Germinal center (tissue), 1 donor: Measurements from ENCODE around the gene HYDIN.

Source experiments
- DNase-seq: peaks from one replicate; pipeline ENCODE4 v3.0.0; 2012; ENCODE audit warnings: mixed read lengths, low spot score

HYDIN gene

GRCh38 chr16:71230122-71230845 is at the start of gene HYDIN:
Gene HYDIN (minus strand): TSS chr16:71230722. CDS start chr16:71186895, 43,827 bp downstream.
- DNase-seq, result no peak

- DNase-seq, result no peak
Measured at GRCh38 chr16:71276589-71277334, 46.2 kb upstream of the HYDIN start.

DNA sequence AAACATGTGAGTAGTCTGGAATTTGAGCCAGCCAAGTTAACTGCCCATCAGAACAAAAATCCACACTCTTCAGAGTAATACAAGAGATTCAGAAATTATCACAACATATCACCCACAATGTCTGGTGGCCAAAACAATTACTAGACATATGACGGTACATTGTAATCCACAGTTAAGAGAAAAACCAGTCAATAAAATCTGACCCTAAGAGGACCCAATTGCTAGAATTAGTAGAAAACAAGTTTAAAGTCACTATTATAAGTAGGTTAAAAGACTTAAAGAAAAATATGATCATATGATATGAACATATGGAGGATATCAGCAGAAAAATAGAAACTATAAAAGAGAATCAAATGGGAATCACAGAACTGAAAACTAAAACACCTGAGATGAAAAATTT is 42.9 kb upstream of the HYDIN start:
- DNase-seq, result no peak

GRCh38 chr16:71264299-71264698 is 33.8 kb upstream of the HYDIN start:
- no peak for DNase-seq

GRCh38 chr16:71263582-71263981 is 33.1 kb upstream of the HYDIN start:
- DNase-seq, result no peak

DNA sequence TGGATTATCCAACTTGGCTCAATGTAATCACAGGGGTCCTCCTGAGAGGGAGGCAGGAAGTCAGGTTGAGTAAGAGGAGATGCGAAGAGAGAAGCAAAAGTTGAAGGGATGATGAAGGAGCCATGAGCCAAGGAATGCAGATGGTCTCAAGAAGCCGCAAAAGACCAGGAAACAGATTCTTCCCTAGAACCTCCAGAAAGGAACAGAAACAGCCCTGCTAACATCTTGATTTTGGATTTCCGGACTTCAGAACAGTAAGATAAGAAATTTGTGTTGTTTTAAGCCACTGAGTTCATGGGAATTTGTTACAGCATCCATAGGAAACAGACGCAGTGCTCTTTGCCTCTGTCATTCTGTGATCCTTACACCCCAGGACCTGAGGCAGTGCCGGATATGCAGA is 31.9 kb upstream of the HYDIN start:
- no peak for DNase-seq

DNA sequence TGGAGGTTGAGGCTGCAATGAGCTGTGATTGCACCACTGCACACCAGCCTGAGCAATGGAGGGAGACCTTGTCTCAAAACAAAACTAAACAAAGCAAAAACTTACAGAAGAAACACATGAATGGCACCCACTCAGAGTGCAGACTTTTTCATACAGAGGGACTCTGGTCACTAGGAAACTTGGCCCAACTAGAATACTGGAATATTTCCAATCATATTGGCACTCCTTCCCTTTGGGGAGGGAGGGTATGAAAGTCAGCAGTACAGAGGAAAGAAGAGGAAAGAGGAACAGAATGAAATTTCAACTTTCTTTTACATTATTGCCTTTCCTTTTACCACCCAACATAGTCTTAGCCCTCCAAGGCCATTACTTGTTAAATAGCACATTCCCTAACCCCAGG is 30.5 kb upstream of the HYDIN start:
- no peak for DNase-seq

DNA sequence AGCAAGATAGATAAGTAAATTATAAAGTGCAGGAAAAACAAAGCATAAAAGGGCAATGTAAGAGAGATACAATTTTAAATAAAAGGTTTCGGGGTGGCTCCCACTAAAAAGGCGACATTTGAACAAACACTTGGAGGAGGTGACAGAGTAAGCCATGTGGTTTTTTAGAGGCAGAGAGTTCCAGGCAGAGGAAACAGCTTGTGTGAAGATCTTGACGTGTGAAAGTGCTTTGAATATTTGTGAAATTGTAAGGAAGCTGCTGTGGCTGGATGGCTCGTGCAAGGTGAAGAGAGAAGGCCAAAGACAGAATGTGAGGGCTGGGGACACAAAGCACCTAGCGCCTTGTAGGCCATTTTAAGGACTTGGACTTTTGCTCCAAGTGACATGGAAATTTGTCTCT is 28.6 kb upstream of the HYDIN start:
- no peak for DNase-seq

DNA sequence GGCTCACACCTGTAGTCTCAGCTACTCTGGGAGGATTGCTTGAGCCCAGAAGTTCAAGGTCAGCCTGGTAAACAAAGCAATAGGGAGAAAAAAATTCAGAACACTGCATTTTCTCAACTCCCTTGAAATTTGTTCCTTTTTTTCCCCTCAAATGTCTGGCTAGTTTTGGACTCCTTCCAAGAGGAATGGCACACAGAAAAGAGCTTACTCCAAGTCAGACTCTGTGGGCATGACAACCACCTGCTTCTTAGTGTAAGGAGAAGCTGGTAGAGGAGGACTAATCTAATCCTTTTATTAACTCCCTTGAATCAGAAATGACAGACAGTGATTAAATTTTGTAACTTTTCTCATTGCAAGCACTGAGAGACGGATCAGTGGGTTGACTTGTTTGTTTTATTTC is 27.9 kb upstream of the HYDIN start:
- no peak for DNase-seq

- DNase-seq, result no peak
Measured at GRCh38 chr16:71257768-71258167, 27.2 kb upstream of the HYDIN start.

- no peak for DNase-seq
Measured at GRCh38 chr16:71255721-71256120, 25.2 kb upstream of the HYDIN start.

DNA sequence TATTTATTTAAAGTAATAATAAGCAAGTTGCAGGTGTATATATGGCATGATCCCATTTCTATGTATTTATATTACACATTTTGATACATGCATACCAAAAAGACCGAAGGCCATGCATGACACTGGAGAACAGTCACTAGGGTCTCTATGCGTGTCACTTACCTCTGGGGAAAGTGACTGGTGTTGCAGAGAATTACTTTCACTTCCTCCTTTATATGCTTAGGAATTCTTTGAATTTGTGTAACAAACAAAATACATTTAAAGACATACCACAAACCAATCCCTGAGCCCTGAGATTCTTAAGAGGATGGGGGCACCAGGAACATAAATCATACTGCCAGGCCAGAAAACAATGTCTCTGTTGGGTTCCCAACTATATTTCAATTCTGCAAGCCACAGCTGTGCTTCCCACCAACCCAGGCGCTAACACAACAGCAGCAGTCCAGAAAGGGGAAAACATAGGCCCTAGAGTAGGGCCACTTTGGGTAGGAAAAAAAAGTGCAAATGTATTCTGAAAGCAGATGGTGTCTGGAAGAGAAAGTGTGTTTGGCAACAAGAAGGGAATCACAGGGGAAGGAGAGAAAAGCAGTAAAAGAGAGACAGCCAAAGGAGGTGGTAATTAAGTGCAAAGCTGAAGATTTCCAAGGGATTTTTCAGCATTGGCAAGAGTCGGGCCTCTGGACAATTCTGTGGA is 24.5 kb upstream of the HYDIN start:
- DNase-seq, result no peak

- DNase-seq, result no peak
Measured at GRCh38 chr16:71250461-71251235, 20.1 kb upstream of the HYDIN start.

DNA sequence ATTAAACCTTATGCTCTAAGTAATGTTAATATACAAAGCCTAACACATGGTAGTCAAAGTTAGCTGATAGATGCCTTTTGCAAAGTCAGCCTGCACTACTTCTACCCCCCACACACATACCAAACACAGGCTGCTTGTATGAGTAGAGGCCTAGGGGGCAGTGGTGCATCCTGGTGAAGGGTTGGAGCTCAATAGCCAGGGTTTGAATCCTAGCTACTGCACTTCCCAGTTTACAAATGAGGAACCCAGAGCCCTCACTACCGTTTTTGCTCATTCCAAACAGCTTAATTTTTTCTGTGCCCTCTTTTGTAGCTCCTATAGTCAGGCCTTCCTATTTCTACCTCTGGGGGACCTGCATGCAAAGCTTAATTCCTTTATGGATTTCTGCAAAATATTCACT is 18.9 kb upstream of the HYDIN start:
- no peak for DNase-seq

DNA sequence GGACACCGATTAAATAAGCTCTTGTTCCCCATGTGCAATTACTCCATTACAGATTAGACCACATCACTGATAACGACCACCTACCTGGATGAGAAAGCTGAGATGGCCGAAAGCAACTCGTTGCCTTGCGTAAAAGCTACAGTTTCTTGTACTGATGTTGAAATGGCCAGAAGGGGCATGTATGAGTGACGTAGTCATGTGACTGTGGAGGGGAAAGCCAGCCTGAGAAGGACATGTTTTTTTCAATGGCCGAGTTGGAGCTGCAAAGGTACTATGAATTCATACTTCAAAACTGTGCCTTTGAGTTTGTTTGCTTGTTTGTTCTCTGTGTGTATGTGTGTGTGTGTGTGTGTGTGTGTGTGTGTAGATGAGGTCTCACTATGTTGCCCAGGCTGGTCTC is 17.0 kb upstream of the HYDIN start:
- no peak for DNase-seq

DNA sequence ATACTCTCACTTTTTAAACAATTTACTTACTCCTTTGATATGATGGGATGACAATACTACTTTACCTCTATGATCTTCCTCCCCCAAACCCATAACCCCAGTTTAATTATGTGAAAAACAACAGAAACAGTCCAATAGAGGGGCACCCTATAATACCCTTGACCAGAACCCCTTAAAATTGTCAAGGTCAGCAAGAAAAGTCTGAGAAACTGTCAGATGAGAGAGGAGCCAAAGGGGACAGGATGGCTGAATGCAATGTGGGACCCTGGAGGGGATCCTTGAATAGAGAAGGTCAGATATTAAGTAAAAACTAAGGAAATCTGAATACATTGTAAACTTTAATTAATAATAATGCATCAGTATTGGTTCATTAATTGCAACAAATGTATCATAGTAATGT is 15.8 kb upstream of the HYDIN start:
- DNase-seq, result no peak

- no peak for DNase-seq
Measured at GRCh38 chr16:71244521-71244920, 14.0 kb upstream of the HYDIN start.

DNA sequence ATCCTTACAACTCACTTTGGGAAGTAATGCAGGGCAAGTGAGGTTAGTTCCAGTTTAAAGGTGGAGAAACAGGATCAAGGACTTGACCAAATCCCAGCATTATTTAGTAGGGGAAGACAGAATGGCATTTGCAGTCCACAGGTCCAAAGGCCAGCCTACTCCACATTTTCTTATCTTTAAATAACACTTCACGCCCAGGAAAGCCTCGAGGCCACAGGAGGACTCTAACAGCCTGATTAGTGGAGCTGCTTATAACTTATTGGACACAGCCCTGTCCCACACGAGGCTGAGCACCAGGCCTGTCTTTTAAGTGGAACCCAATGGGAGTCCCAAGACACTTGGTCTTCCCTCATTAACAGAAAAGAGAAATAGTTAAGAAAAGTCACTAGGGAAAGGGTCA is 12.1 kb upstream of the HYDIN start:
- DNase-seq, result no peak

DNA sequence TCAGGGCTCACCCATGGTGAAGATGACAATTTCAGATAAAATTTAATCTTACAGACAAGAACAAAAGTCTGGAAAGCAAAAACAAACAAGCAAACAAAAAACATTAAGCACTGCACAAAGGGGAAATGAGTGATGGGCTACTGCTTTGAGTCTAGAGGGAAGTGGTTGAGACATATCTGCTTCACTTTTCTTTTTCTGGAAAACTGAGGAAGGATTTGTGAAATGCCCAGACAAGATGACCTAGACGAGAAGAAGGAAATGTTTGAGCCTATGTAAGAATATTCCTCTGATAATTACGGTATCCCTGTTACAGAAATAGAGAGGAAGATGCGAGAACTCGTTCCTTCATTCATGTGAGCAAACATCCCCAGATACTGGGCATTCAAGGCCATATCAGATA is 11.5 kb upstream of the HYDIN start:
- DNase-seq, result no peak

GRCh38 chr16:71229344-71229743 is 1.2 kb downstream of the HYDIN start:
- no peak for DNase-seq

GRCh38 chr16:71226229-71227141 is 4.0 kb downstream of the HYDIN start:
- DNase-seq, result no peak
